ENCODE data around the gene SULT1A2.
"Not testable (repeated sequence)": the region's sequence is repeated elsewhere in the genome, so short reads cannot be mapped to it uniquely, and the experiment has no call there.

Gene SULT1A2

GRCh38 chr16:28596840-28597691 is at the start of gene SULT1A2:
Gene SULT1A2 (minus strand): TSS chr16:28597050. CDS start chr16:28595930, 1,120 bp downstream.
- DNase-seq = no peak

DNA sequence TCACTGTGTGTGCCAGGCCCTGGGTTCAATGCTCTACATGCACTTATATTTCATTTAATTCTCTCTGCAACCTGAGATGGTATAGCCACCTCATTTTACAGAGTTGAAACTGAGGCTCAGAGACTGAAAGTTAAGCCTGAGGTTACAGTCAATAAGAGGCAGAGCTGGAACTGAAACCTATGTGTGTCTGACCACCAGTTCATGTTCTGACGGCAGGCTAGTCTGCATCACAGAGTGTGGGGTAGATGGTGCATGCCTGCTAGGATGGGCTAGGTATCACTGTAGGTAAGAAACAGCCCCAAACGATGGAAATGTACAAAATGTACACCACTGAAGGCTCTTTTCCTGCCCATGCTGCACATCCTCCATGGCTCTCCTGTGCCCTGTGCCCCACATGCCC is 43.1 kb upstream of the SULT1A2 start:
- DNase-seq = not testable (repeated sequence)

- DNase-seq = not testable (repeated sequence)
Measured at GRCh38 chr16:28638359-28638758, 41.5 kb upstream of the SULT1A2 start.

- DNase-seq = not testable (repeated sequence)
Measured at GRCh38 chr16:28637765-28638164, 40.9 kb upstream of the SULT1A2 start, which contains the start of gene NPIPB8. Gene NPIPB8 (plus strand): TSS chr16:28638065. CDS start chr16:28638361, 296 bp downstream.

- DNase-seq = not testable (repeated sequence)
Measured at GRCh38 chr16:28636093-28636823, 39.4 kb upstream of the SULT1A2 start.

- not testable (repeated sequence) for DNase-seq
Measured at GRCh38 chr16:28630905-28631304, 34.1 kb upstream of the SULT1A2 start.

DNA sequence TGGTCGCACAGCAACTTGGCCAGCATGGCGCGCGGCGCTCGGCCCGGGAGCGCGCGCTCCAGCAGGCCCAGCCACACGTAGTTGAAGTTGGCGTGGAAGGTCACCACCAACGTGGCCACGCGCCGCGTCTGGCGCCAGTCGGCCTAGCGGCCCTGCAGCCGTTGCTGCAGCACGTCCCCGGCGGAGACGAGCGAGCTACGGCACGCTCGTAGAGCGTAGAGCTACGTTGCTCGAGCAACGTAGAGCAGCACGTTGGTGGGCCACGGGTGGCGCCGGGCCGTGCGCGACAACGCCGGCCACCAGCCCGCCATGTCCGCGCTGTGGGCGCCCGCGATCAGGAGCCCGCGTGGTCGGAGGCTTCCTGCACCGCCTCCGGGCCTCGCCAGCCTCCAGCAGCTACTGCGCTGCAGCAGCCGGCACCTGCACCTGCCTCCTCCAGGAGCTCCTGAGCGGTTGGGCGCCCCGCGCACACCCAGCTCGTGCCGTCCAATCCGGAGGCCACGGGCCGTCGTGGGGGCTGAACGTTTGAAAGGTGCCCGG is 26.4 kb upstream of the SULT1A2 start:
- DNase-seq = peak; percentile 43

- not testable (repeated sequence) for DNase-seq
Measured at GRCh38 chr16:28622532-28623171, 25.8 kb upstream of the SULT1A2 start.

- DNase-seq = no peak
Measured at GRCh38 chr16:28621481-28622155, 24.8 kb upstream of the SULT1A2 start.

GRCh38 chr16:28620316-28620715 is 23.5 kb upstream of the SULT1A2 start:
- DNase-seq = not testable (repeated sequence)

DNA sequence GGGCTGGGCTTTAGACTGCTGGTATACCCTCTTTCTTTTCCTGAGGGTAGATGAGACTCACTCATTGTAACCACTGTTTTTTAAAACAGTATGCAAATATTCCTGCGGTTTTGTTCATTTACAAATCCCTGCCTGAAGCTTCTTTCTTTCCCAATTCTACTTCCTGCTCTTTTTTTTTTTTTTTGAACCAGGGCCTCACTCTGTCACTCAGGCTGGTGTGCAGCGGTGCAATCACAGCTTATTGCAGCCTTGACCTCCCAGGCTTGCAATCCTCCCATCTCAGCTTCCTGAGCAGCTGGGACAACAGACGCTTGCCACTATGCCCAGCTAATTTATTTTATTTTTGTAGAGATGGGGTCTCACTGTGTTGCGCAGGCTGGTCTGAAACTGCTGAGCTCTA is 21.0 kb upstream of the SULT1A2 start:
- no peak for DNase-seq

DNA sequence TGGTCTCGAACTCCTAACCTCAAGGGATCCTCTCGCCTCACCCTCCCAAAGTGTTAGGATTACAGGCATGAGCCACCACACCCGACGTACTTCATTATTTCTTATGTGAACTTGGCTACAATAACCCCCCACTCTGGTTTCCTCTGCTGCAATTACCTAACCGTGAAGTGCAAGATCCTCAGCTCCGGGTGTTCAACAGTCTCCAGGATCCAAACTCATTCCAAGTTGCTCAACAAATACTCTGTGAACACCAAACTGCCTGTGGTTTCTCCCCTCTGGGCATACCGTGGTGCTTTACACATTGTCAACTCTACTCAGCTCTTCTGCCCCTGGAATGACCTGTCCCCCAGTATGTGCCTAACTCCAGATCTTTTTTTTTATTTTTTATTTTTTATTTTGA is 19.8 kb upstream of the SULT1A2 start:
- DNase-seq = no peak

DNA sequence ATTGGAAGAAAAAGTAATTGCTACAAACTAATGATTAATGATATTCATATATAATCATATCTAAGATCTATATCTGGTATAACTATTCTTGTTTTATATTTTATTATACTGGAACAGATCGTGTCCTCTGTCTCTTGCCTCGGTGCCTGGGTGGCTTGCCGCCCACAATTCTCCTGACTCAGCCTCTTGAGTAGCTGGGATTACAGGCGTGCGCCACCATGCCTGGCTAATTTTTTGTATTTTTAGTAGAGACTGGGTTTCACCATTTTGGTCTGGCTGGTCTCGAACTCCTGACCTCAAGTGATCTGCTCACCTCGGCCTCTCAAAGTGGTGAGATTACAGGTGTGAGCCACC is 19.4 kb upstream of the SULT1A2 start:
- not testable (repeated sequence) for DNase-seq

GRCh38 chr16:28615486-28616223 is 18.8 kb upstream of the SULT1A2 start:
- DNase-seq = peak; percentile 20

- DNase-seq = not testable (repeated sequence)
Measured at GRCh38 chr16:28614561-28614960, 17.7 kb upstream of the SULT1A2 start.

- not testable (repeated sequence) for DNase-seq
Measured at GRCh38 chr16:28613912-28614311, 17.1 kb upstream of the SULT1A2 start.

GRCh38 chr16:28612359-28613280 is 15.8 kb upstream of the SULT1A2 start:
- DNase-seq = not testable (repeated sequence)

GRCh38 chr16:28610595-28611191 is 13.8 kb upstream of the SULT1A2 start:
- no peak for DNase-seq

- DNase-seq = no peak
Measured at GRCh38 chr16:28609631-28610594, 13.1 kb upstream of the SULT1A2 start, which contains the start of gene SULT1A1. Gene SULT1A1 (minus strand): TSS chr16:28610044. CDS start chr16:28608855, 1,189 bp downstream.
